ENCODE data around the gene RNF7.

DNA sequence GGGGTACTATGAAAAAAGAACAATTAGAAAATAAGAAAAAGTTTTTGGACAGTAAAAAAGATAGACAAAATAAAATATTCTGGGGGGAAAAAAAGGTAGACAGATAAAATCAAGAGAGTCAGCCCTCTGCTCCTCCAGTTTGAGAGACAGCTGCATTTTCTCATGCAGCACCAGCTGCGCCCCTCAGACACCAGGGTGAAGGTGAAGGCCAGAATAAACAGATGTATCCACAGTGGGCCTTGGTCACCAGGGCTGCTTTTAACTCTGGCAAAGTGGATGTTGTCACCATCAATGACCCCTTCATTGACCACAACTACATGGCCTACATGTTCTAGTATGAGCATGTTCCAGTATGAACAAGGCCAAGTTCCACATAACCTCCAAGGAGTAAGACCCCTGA lies 13.9 kb upstream of the RNF7 start:
- TF ChIP-seq SNIP1 (IDR thresholded peaks at IDR 0.05; ENCODE audit: low read depth) (no peak), MAFK (IDR thresholded peaks at IDR 0.05; ENCODE audit: low read length) (no peak), EZH2 (IDR thresholded peaks at IDR 0.05; ENCODE audit: borderline replicate concordance, low read depth, low read length) (no peak), CTCF (IDR thresholded peaks at IDR 0.05 in 2 of 3, conservative IDR thresholded peaks at IDR 0.05 in 1 of 3; ENCODE audit: insufficient read depth in 2 of 3, low read depth in 1 of 3, low read length in 3 of 3) (no peak), ZNF121 (CRISPR knock-in tag; conservative IDR thresholded peaks at IDR 0.05) (no peak), CBX8 (IDR thresholded peaks at IDR 0.05; ENCODE audit: borderline replicate concordance, extremely low read depth, low read depth, low read length, poor library complexity, severe bottlenecking) (no peak), NFATC3 (IDR thresholded peaks at IDR 0.05) (no peak), POU5F1 (IDR thresholded peaks at IDR 0.05; ENCODE audit: borderline replicate concordance, low read depth, low read length, partially characterized antibody) (no peak), ZNF589 (CRISPR knock-in tag; IDR thresholded peaks at IDR 0.05; ENCODE audit: low read depth) (no peak), MEF2A (IDR thresholded peaks at IDR 0.05; ENCODE audit: control insufficient read depth, low read depth, low read length) (no peak), RAD21 (CRISPR knock-in tag; conservative IDR thresholded peaks at IDR 0.05 in 1 of 2, IDR thresholded peaks at IDR 0.05 in 1 of 2) (no peak), TOE1 (IDR thresholded peaks at IDR 0.05; ENCODE audit: borderline replicate concordance) (no peak), TOE1 (CRISPR knock-in tag; IDR thresholded peaks at IDR 0.05; ENCODE audit: borderline replicate concordance, low read depth) (no peak)
- TF ChIP-seq, protein P1, sequence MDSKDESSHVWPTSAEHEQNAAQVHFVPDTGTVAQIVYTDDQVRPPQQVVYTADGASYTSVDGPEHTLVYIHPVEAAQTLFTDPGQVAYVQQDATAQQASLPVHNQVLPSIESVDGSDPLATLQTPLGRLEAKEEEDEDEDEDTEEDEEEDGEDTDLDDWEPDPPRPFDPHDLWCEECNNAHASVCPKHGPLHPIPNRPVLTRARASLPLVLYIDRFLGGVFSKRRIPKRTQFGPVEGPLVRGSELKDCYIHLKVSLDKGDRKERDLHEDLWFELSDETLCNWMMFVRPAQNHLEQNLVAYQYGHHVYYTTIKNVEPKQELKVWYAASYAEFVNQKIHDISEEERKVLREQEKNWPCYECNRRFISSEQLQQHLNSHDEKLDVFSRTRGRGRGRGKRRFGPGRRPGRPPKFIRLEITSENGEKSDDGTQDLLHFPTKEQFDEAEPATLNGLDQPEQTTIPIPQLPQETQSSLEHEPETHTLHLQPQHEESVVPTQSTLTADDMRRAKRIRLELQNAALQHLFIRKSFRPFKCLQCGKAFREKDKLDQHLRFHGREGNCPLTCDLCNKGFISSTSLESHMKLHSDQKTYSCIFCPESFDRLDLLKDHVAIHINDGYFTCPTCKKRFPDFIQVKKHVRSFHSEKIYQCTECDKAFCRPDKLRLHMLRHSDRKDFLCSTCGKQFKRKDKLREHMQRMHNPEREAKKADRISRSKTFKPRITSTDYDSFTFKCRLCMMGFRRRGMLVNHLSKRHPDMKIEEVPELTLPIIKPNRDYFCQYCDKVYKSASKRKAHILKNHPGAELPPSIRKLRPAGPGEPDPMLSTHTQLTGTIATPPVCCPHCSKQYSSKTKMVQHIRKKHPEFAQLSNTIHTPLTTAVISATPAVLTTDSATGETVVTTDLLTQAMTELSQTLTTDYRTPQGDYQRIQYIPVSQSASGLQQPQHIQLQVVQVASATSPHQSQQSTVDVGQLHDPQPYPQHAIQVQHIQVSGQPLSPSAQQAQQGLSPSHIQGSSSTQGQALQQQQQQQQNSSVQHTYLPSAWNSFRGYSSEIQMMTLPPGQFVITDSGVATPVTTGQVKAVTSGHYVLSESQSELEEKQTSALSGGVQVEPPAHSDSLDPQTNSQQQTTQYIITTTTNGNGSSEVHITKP (IDR thresholded peaks at IDR 0.05; ENCODE audit: partially characterized antibody) = no peak
- TF ChIP-seq, protein P2, sequence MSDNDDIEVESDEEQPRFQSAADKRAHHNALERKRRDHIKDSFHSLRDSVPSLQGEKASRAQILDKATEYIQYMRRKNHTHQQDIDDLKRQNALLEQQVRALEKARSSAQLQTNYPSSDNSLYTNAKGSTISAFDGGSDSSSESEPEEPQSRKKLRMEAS (CRISPR knock-in tag; IDR thresholded peaks at IDR 0.05) = no peak

Data from K562 (cell line).